T follicular helper cell (primary cell): Measurements from ENCODE around the gene AP3B1.

Experiments used
- DNase-seq: peaks from one replicate; pipeline ENCODE4 v3.0.0-alpha.2; 2020; ENCODE audit warnings: low read depth
- total RNA-seq, 2 experiments: gene quantifications; one replicate each; lab custom pipeline; 2026; lab: John Stamatoyannopoulos, UW

The AP3B1 gene, protein sequence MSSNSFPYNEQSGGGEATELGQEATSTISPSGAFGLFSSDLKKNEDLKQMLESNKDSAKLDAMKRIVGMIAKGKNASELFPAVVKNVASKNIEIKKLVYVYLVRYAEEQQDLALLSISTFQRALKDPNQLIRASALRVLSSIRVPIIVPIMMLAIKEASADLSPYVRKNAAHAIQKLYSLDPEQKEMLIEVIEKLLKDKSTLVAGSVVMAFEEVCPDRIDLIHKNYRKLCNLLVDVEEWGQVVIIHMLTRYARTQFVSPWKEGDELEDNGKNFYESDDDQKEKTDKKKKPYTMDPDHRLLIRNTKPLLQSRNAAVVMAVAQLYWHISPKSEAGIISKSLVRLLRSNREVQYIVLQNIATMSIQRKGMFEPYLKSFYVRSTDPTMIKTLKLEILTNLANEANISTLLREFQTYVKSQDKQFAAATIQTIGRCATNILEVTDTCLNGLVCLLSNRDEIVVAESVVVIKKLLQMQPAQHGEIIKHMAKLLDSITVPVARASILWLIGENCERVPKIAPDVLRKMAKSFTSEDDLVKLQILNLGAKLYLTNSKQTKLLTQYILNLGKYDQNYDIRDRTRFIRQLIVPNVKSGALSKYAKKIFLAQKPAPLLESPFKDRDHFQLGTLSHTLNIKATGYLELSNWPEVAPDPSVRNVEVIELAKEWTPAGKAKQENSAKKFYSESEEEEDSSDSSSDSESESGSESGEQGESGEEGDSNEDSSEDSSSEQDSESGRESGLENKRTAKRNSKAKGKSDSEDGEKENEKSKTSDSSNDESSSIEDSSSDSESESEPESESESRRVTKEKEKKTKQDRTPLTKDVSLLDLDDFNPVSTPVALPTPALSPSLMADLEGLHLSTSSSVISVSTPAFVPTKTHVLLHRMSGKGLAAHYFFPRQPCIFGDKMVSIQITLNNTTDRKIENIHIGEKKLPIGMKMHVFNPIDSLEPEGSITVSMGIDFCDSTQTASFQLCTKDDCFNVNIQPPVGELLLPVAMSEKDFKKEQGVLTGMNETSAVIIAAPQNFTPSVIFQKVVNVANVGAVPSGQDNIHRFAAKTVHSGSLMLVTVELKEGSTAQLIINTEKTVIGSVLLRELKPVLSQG
- total RNA-seq = 90.3 to 93.9 reads per million in 2 experiments

DNA sequence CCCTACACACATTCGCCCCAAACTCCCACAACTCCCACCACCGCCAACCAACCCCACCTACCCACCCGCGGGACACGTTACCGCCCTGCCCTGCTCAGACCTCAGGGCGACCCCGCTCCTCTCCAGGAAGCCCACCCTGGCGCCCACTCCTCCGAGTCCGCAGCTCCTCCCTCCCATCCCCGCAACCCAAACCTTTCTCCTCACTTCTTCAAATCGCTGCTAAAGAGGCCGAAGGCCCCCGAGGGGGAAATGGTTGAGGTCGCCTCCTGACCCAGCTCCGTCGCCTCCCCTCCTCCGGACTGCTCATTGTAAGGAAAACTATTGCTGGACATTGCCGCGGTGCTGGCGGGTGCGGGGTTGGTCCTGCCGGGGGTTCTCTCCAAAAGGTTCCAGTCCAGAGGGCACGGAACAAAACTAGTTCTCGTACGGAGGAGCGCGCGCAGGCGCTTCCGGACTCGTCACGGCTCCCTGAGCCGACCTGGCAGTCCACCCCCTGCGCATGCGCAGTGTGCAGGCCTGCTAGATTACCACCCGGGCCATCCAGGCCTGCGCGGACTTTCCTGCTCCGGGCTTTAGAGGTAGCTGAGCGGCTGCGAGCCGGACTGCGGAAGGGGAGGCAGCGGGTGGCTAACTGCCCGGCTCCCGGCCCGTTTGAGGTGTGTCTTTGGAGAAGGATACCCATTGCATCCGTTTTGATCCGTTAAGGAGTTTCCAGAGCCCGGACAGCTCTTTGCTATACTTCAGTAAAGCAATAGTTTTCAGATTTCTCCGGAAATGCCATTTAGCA, at the start of gene AP3B1:
Gene AP3B1 (minus strand): TSS at position 451 of the 787 bp plus-strand sequence. CDS start 119 bp downstream, at position 332.
- DNase-seq = peak; percentile 97

DNA sequence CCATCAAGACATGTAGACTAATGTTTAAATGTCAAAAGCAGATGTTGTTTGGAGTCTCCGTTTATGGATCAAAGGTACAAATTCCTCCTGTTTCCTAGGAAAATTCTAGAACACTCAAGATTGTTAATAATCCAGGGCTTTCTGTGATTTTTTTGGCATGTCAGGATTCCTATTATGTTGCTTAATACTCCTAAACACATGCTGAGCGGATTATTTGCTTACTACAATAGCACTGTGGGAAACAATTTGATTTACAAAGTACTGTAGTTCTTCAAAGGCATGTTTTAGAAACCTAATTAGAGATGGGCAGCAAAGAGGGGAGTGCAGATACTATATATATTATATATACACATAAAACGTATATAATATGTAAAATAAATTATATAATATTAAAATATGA, 46.9 kb upstream of the AP3B1 start:
- DNase-seq = no peak

DNA sequence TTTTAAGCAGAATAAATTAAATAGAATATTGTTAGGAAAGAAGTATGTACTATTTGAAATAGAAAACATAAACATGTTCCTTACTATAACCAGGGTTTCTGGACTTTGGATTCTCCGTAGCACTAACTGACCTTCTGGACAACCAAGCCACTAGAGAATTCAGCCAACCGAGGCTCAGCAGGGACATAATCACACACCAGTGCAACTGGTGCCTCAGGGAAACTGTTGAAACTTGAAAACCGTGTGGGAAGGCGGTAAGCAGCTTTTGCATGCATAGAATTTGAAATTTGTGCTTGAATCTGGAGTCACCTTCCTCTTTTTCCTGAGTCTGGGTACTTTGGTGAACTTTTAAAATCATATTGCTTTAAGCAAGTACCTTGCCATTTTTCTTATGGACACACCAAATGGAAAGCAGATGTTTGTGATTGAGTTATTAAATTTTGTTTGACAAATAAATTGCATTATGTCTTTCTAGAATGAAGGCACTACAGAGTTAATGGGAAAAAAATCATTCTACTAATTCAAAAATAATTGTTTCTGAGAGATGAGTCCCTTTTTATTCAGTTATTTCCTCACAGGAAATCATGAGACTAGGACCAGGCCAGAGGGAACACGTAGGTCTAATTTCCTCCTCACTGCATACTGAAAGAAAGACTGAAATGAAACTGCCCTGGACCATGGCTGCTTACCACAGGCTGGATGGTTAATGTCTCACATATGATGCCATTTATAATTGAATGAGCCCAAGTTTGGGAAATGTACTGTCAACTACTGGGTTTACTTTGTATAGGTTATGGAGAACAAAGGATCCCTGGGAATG, 45.3 kb upstream of the AP3B1 start:
- no peak for DNase-seq

DNA sequence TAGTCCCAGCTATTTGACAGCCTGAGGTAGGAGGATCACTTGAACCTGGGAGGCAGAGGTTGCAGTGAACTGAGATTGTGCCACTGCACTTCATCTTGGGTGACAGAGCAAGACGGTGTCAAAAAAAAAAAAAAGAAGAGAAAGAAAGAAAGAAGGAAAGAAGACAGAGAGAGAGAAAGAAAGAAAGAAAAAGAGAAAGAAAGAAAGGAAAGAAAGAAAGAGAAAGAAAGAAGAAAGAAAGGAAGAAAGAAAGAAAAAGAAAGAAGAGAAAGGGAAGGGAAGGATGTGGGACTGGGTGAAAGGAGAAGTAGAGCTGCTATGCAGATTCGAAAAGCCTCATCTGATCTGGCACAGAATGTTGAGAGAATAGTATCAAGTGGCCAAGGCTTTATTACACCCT, 42.2 kb upstream of the AP3B1 start:
- DNase-seq = no peak

DNA sequence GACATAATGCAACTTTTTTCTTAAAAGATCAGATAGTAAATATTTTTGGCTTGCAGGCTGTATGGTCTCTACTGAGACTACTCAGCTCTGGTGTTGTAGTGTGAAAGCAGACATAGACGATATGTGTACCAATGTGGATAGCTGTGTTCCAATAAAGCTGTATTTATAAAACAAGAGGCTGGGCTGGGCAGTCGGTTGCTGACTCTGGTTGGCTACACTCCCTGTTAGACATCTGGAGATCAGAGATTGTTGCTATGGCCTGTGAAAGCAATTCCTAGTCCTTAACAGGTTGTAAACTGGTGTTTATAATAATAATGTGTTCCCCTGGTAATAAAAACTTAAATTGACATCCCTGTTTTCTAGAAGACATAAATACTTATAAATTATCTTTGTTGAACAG, 41.5 kb upstream of the AP3B1 start:
- DNase-seq = no peak

DNA sequence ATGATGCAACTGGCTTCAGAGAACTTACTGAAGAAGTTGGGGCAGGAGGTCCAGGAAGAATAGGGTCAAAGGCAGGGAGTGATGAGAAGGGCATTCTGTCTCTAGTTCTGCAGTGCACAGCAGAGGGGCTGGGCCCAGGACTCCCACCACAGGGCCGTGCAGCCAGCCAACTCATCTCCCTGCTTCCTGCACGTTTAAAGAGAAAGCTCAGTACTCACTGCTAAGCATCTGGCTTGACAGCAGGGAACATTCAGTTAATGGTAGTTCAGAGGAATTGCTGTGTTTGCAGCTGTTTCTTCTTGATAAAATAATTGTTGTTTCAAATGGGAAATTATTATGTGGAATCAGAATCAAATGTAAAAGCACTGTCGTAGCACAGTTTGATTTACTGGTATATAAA, 40.3 kb upstream of the AP3B1 start:
- no peak for DNase-seq

DNA sequence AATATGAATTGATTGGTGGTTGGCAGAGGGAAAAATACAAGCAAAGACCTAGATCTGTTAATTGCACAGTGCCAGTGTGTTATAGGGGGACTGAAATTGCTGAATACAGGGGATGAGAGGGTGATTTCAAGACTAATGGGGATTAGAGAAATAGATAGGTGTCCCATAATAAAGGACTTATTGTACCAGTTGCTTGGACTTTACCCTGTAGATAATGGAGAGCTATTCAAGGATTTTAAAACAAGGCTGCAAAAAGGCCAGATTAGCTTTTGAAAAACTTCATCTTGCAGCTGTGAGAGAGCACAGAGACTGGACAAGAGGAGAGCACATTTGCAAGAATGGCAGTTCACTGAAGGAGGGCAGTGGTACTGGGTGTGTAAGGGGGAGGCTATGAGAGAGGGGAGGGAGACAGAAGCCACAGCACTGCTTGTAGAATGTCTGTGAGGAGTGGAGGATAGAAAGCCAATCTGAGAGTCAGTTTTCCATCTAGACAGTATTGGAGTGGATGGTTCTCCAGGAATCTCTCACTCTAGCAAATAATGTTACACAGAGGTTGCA, 37.1 kb upstream of the AP3B1 start:
- no peak for DNase-seq

DNA sequence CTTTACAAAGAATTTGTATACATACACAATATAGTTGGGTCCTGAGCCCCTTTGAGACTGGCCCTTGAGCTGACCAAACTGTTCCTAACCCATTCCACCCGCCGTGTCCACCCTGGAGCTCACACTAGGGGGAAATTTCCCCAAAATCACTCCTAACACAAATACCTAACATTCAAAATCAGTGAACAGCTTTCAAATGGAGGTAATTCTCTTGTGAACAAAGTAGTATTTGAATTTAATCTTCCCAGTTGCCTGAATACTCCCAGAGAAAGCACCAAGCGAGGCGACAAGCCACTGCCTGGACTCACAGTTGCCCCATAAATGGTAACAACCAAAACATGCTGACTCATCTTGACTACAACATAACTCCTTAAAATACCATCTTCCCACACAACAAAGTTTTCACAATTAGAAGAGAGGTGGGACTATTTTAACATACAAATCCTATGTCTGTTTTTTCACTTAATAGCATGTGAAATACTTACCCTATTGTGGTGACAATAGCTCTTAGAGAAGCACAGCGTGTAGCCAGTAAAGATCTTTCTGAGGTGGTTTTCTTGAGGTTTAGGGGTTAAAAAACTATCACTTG, 34.2 kb upstream of the AP3B1 start:
- no peak for DNase-seq

DNA sequence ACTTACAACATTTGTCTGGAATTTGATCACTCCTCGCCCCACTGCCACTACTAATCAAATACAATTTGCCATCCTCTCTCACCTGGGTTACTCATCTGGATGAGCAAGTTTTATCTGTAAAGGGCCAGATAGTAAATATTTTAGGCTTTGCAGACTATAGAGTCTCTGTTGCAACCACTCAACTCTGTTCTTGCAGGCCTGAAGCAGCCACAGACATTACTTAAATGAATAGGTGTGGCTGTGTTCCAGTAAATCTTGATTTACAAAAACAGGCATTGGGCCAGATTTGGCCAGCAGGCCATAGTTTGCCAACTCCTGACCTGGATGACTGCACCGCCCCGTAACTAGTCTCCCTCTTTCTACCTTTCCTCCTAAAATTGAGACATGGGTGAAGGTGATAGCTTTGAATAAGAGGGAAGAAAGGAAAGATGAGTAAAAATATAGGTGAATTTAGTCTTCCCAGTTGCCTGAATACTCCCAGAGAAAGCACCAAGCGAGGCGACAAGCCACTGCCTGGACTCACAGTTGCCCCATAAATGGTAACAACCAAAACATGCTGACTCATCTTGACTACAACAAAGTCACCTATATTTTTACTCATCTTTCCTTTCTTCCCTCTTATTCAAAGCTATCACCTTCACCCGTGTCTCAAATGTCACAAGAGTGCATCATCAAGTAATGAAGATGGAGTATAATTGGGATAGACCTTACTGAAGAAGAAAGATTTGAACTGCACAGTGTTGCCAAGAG, 33.4 kb upstream of the AP3B1 start:
- no peak for DNase-seq

DNA sequence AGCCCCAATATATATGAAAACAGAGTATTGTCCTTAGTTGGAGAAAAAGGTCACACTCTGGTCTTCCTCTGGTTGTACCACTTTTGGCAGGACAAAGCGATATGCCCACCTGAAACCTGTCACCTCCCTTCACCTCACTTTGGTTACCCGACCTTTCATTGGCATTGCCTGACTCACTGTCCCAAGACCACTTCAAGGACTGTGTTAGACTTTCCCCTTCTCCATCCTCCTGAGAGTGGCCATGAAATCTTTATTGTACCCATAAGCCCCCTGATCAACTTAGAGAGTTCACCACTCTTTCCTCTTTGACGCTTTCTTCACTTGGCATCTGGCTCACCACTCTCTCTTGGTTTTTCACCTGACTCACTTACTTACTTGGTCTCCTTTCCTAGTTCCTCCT, 32.4 kb upstream of the AP3B1 start:
- no peak for DNase-seq

DNA sequence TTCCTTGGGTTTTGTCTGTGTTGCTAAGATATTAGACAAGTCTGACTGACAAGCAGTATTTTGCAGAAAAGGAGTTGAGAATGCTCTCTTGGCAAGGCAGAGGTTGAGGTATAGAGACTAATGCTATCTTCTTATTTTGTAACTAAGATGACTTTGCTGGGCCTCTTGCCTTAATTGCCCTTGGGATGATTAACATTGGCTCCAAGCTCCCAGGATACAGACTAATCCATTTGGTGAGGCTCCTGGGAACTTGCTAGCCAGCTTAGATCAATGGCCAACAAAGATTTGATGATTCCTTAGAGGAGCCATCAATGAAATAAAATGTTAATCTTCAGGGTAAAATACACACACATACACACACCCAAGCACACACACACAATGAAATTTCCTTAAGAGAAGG, 28.7 kb upstream of the AP3B1 start:
- DNase-seq = no peak

DNA sequence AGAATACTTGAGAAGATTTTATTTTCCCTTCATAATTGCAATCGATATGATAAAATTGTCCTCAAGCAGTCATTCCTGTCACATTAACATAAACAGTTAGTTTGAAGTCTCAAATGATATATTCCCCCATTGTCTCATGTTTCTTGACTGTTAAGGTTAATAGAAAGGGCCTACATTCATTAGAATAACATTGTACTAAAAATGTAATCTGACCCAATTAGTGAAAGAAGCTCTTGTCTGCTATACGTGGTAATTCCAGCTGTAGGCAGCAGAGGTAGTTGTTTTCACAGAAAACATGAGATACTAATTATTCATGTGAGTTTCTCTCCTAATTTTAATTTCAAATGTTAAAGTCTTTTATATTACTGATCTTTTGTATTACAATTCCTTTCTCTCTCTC, 25.9 kb upstream of the AP3B1 start:
- no peak for DNase-seq

DNA sequence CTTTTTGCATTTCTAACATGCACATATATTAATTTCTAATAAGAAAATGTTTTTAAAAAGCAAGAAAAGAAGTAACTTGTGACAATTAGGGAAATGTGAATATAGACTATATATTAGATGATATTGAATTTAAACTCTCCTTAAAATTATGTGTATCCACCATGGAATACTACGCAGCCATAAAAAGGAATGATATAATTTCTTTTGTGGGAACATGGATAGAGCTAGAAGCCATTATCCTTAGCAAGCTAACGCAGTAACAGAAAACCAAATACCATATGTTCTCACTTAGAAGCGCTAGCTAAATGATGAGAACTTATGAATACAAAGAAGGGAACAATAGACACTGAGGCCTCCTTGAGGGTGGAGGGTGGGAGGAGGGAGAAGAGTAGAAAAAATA, 23.8 kb upstream of the AP3B1 start:
- DNase-seq = no peak

DNA sequence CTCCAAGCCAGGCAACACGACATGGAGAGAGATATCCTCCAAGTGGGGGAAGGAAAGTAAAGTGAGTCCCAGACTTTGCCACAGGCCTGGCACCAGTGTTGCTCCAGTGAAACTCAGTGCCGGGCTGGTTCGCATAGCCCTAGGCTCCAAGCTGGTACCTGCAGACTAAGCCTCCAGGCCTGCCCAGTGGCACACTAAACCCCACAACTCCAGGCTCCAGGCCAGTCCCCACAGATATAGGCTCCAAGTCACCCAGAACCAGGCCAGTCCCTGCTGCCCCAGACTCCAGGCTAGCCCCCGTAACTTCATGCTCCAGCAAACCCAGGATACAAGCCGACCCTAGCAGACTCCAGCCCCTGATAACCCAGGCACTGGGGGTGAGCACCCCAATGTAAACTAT, 23.0 kb upstream of the AP3B1 start:
- no peak for DNase-seq

DNA sequence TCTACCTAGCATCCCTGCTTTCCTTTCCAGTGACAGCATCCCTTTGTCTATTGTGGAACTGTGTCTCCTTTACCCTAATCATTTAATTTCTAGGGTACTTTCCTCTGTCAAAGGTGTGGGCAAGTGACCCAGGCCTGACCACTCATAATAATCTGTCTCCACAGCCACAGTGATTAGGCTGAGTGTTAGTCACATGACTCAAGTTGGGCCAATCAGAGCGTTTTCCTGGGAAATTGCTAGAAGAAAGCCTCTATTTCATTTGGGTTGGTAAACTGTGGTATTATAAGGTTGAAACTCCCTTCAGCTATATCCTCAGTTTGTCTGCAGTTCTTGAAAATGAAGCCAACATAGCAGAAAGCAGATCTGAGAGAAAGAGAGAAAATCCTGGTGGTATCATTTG, 14.2 kb upstream of the AP3B1 start:
- no peak for DNase-seq

DNA sequence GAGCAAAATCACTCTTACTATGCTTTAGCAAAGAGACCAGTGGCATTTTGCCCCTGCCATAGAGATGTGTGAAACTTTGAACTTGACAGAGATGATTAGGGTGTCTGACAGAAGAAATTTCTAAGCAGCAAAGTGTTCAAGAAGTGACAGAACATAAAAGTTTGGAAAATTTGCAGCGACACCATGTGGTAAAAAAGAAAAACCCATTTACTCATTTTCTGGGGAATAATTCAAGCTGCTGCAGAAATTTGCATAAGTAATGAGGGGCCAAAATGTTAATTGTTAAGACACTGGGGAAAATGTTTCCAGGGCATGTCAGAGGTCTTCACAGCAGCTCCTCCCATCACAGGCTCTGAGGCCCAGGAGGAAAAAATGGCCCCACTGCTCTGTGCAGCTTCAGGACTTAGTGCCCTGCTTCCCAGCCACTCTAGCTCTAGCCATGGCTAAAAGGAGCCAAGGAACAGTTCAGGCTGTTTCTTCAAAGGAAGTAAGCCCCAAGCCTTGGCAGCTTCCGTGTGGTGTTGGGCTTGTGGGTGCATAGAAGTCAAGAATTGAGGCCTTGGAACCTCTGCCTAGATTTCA, 6.1 kb upstream of the AP3B1 start:
- no peak for DNase-seq

DNA sequence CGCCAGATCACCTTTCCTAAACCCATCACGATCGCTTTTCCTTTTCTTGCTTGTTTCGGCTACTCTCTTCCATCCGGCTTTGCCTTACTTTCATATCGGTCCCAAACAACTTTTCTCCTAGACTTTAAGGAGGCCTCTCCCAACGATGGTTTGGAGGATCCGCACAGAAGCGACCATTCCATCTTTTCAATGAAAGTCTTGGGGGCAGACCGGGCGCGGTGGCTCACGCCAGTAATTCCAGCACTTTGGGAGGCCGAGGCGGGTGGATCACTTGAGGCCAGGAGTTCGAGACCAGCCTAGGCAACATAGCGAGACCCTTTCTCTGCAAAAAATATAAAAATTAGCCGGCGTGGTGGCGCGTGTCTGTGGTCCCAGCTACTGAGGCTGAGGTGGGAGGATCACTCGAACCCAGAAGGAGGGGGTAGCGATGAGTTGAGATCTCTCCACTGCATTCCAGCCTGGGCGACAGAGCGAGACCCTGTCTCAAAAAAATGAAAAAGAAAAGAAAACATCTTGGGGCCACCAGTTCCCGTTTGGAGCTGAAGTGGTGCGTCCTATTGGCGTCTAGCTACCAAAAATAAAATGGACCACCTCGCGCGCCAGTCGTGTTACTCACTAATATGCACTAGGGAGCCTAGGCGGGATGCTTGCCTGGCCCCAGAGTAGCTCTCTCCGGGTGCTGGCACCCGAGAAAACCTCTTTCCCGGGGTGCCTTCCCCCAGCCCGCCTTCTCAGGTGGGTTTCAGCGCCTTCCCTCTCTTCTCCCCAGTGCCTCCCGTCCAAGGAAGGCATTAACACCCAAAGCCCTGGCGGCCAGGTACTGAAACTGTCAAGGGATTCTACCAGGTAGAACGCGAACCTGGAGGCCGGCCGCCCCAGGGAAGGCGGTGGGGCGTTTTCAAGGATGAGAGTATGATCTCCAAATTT, 800 bp upstream of the AP3B1 start:
- peak; percentile 54 for DNase-seq

DNA sequence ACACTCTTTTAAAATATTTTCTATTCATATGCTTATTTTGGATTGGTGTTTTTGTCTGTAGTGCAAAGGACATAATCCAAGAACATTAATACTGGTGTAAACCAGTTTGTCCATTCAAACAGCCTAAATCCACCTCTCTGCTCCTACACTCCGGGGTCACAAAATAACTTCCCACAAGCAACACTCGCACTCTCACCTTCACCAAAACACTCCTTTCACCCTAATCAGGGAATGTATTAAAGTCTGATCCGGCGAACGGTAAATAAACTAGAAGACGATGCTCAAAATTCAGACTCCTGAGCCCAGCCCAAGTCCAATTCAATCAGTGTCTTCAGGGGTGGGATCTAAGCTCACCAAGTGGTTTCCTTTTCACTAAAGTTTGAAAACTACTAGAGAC, 649 bp downstream of the AP3B1 start:
- no peak for DNase-seq
